HCT116 (cell line): ENCODE measurements around the gene KRTAP16-1. TPM values are rescaled to one million over a fixed set of nuclear protein-coding genes. Genes with fewer than 3 reads are reported as not detected.

ENCODE experiments used
- ATAC-seq: fragments of 200-7000 bp; cut with Tn5 transposase; 2 replicates; pipeline ENCODE4 v1.9.1; 2020; ENCODE audit warnings: mild to moderate bottlenecking, moderate library complexity
- BruUV-seq: library from RNA; stranded (reverse); fragments of 400-500 nt; replicated peaks from 2 replicates; lab custom pipeline; 2021; lab: Mats Ljungman, UMichigan
- CTCF ChIA-PET: fragments of 300-600 bp; sonication (Branson Sonifier 250); formaldehyde crosslinking; loops from one replicate; lab custom pipeline; 2021; ENCODE audit warnings: antibody characterized with exemption; lab: Charles Lee
- POLR2A ChIA-PET: fragments of 300-600, 350-600 bp; sonication (Branson Sonifier 250); formaldehyde crosslinking; loops from one replicate; lab custom pipeline; 2021; ENCODE audit warnings: antibody characterized with exemption; lab: Charles Lee
- RAD21 ChIA-PET, 2 experiments: fragments of 300-600 bp; sonication (Branson Sonifier 250); formaldehyde crosslinking; loops; one replicate each; lab custom pipeline; 2023; ENCODE audit warnings: low total read pairs in 2 of 2; ENCODE audit not compliant: uncharacterized antibody in 2 of 2, unreplicated experiment in 2 of 2, low non-redundant PET in 1 of 2; lab: Charles Lee
- DNase-seq: peaks from one replicate; pipeline ENCODE4 v3.0.0-alpha.2; 2010; ENCODE audit warnings: low read depth, low spot score
- H2AFZ ChIP-seq: fragments of 200-600 bp; shearing (Covaris generic), sonication (generic); 2 replicates; pipeline ENCODE4 v1.6.1; 2017; ENCODE audit warnings: low read depth, mixed run types, mixed read lengths, antibody characterized with exemption, low read length; ENCODE audit not compliant: poor library complexity, severe bottlenecking
- H3K27ac ChIP-seq: 2 replicates; pipeline ENCODE4 v1.5.1; 2012; ENCODE audit warnings: low read depth, low read length
- H3K27me3 ChIP-seq: fragments of 200-600 bp; sonication (generic); 2 replicates; pipeline ENCODE4 v1.6.1; 2016; ENCODE audit warnings: mixed run types, low read length, mixed read lengths; ENCODE audit not compliant: insufficient read depth
- H3K36me3 ChIP-seq, 2 experiments: fragments of 200-500 bp in 1 of 2; fragments of 200-600 bp in 1 of 2; sonication (Bioruptor generic) in 1 of 2; sonication (generic) in 1 of 2; 2 replicates each; pipeline versions ENCODE4 v1.5.1 to v1.6.1; 2014 to 2016; ENCODE audit warnings: low read length in 2 of 2, inconsistent platforms in 1 of 2, mixed read lengths in 1 of 2, mixed run types in 1 of 2; ENCODE audit not compliant: insufficient read depth in 2 of 2, control insufficient read depth in 1 of 2
- H3K4me1 ChIP-seq, 2 experiments: fragments of 200-600 bp in 1 of 2; sonication (generic) in 1 of 2; 2 replicates each; pipeline versions ENCODE4 v1.5.1 to v1.6.1; 2012 to 2017; ENCODE audit warnings: low read length in 2 of 2, inconsistent platforms in 1 of 2, mild to moderate bottlenecking in 1 of 2, mixed read lengths in 1 of 2, mixed run types in 1 of 2, moderate library complexity in 1 of 2; ENCODE audit not compliant: insufficient read depth in 2 of 2, control insufficient read depth in 1 of 2
- H3K4me2 ChIP-seq: fragments of 200-600 bp; sonication (generic); 2 replicates; pipeline ENCODE4 v1.6.1; 2017; ENCODE audit warnings: mixed run types, low read length, mixed read lengths
- H3K4me3 ChIP-seq, 2 experiments: fragments of 200-600 bp in 1 of 2; sonication (generic) in 1 of 2; replicated peaks in 1 of 2; 2 replicates each; pipeline ENCODE4 v1.5.1; 2011 to 2016; ENCODE audit warnings: low read length in 2 of 2, control low read depth in 1 of 2, low read depth in 1 of 2, mild to moderate bottlenecking in 1 of 2, mixed read lengths in 1 of 2, mixed run types in 1 of 2
- H3K79me2 ChIP-seq: fragments of 200-600 bp; sonication (generic); 2 replicates; pipeline ENCODE4 v1.6.1; 2017; ENCODE audit warnings: mild to moderate bottlenecking, mixed run types, low read length, moderate library complexity, mixed read lengths; ENCODE audit not compliant: insufficient read depth
- H3K9ac ChIP-seq: fragments of 200-600 bp; sonication (generic); 2 replicates; pipeline ENCODE4 v1.6.1; 2016; ENCODE audit warnings: low read length, mixed read lengths
- H3K9me2 ChIP-seq: fragments of 200-600 bp; sonication (generic), shearing (Covaris generic); 2 replicates; pipeline ENCODE4 v1.6.1; 2017; ENCODE audit warnings: mixed run types, mild to moderate bottlenecking, moderate library complexity; ENCODE audit not compliant: insufficient read depth
- H3K9me3 ChIP-seq, 2 experiments: fragments of 200-500 bp in 1 of 2; fragments of 200-600 bp in 1 of 2; sonication (Bioruptor generic) in 1 of 2; sonication (generic) in 1 of 2; 2 replicates each; pipeline ENCODE4 v1.6.1; 2014 to 2017; ENCODE audit warnings: low read length in 2 of 2, mixed read lengths in 2 of 2, inconsistent platforms in 1 of 2, low read depth in 1 of 2, mild to moderate bottlenecking in 1 of 2, mixed run types in 1 of 2, moderate library complexity in 1 of 2; ENCODE audit not compliant: control insufficient read depth in 1 of 2, insufficient read depth in 1 of 2
- H4K20me1 ChIP-seq: fragments of 200-600 bp; sonication (generic), shearing (Covaris generic); 2 replicates; pipeline ENCODE4 v1.6.1; 2017; ENCODE audit warnings: mixed run types, mild to moderate bottlenecking, moderate library complexity; ENCODE audit not compliant: insufficient read depth
- EZH2phosphoT487 ChIP-seq: fragments of 200-600 bp; IDR thresholded peaks from 2 replicates; pipeline ENCODE4 v1.6.1; 2018; ENCODE audit warnings: antibody characterized with exemption, borderline replicate concordance
- FOSL1 ChIP-seq: IDR thresholded peaks from 2 replicates; pipeline ENCODE4 v1.6.1; 2012; ENCODE audit warnings: low read depth
- RAD21 ChIP-seq: IDR thresholded peaks from 2 replicates; pipeline ENCODE4 v1.6.1; 2012; ENCODE audit warnings: low read depth, mild to moderate bottlenecking
- TCF7L2 ChIP-seq: IDR thresholded peaks from 2 replicates; pipeline ENCODE4 v1.7.0; 2011; ENCODE audit warnings: borderline replicate concordance, inconsistent platforms; ENCODE audit not compliant: insufficient read depth, insufficient read length; ENCODE audit errors: extremely low read depth
- YY1 ChIP-seq: IDR thresholded peaks from 2 replicates; pipeline ENCODE4 v1.6.1; 2011; ENCODE audit warnings: low read length, low read depth, moderate library complexity, mild to moderate bottlenecking; ENCODE audit not compliant: insufficient replicate concordance; ENCODE audit errors: extremely low read depth
- ZFX ChIP-seq: fragments of 450-650 bp; IDR thresholded peaks from 2 replicates; pipeline ENCODE4 v1.6.1; 2017
- intact Hi-C: fragments of 100-400 bp; cut with micrococcal nuclease; formaldehyde crosslinking; loops from 2 replicates; pipeline ENCODE4 v1.10.0; 2022
- total RNA-seq: library from RNA; stranded (reverse); gene quantifications from one replicate; pipeline ENCODE4 v1.2.1, GENCODE V29; 2021; ENCODE audit not compliant: unreplicated experiment
- TF ChIP-seq, protein P1 (sequence below): IDR thresholded peaks from 2 replicates; pipeline ENCODE4 v1.6.1; 2011; ENCODE audit warnings: mild to moderate bottlenecking, low read length, moderate library complexity; ENCODE audit not compliant: insufficient replicate concordance; ENCODE audit errors: extremely low read depth
- TF ChIP-seq, protein P2 (sequence below): IDR thresholded peaks from 2 replicates; pipeline ENCODE4 v1.6.1; 2012; ENCODE audit warnings: low read depth

The KRTAP16-1 gene
- total RNA-seq, 1 experiment from 2014 or later, result not detected

DNA sequence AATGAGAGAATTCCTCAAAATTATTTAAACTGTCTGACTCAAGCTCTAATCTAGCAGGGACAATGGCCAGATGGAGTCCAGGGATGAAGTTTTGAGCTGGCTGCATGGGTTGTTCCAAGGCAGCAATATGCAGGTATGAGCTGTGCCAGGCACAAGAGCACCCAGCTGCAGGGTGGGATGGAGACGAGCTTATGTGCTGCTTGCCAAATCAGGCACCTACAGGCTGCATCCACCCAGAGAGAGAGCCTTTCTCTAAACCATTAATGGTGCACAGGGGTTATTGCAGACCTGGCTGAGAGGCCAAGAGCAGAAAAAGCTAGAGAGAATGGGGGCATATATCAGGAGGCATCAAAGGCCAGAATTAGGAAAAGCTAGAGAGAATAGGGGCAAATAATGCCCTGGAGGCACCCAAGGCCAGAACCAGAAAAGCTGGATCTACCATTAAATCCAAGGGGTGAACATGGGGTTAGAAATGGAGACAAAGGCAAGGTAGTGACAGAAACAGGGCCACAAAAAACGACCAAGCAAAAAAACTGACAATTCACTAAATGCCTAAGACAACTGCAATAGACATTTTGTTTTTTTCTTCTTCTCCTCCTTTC, 30.6 kb upstream of the KRTAP16-1 start:
- Histone ChIP-seq H3K9me3 (peaks cover 3 to 9% of the 10 kb centered on the region in 2 experiments; a peak in 1 of 4 replicates), H3K4me2 (no peak overlapping the region), H3K27me3 (no peaks in the 10 kb centered on the region), H2AFZ (no peak overlapping the region), H3K4me1 (peaks cover 0 to 9% of the 10 kb centered on the region in 2 experiments; a peak in 1 of 4 replicates), H3K9ac (no peak overlapping the region), H4K20me1 (no peaks in the 10 kb centered on the region), H3K27ac (no peak overlapping the region), H3K4me3 (no peak overlapping the region), H3K9me2 (no peaks in the 10 kb centered on the region), H3K79me2 (no peaks in the 10 kb centered on the region), H3K36me3 (no peaks in the 10 kb centered on the region)
- RAD21 ChIA-PET, result interaction anchor here in 1 of 2 experiments (0.5 kb wide), 1 partner anchor 309 kb away, joined by 7 read pairs; no protein-coding TSS in a partner anchor
- intact Hi-C loops, result no loop called here
- BruUV-seq, result no TSS peak
- no peak for DNase-seq
- CTCF ChIA-PET, result no interaction called here
- no peak for TF ChIP-seq RAD21
- TF ChIP-seq FOSL1, result no peak
- TF ChIP-seq TCF7L2, result no peak
- TF ChIP-seq, protein P1, sequence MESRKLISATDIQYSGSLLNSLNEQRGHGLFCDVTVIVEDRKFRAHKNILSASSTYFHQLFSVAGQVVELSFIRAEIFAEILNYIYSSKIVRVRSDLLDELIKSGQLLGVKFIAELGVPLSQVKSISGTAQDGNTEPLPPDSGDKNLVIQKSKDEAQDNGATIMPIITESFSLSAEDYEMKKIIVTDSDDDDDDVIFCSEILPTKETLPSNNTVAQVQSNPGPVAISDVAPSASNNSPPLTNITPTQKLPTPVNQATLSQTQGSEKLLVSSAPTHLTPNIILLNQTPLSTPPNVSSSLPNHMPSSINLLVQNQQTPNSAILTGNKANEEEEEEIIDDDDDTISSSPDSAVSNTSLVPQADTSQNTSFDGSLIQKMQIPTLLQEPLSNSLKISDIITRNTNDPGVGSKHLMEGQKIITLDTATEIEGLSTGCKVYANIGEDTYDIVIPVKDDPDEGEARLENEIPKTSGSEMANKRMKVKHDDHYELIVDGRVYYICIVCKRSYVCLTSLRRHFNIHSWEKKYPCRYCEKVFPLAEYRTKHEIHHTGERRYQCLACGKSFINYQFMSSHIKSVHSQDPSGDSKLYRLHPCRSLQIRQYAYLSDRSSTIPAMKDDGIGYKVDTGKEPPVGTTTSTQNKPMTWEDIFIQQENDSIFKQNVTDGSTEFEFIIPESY, result no peak
- no peak for TF ChIP-seq YY1
- no peak for TF ChIP-seq ZFX
- TF ChIP-seq EZH2phosphoT487, result no peak
- TF ChIP-seq, protein P2, sequence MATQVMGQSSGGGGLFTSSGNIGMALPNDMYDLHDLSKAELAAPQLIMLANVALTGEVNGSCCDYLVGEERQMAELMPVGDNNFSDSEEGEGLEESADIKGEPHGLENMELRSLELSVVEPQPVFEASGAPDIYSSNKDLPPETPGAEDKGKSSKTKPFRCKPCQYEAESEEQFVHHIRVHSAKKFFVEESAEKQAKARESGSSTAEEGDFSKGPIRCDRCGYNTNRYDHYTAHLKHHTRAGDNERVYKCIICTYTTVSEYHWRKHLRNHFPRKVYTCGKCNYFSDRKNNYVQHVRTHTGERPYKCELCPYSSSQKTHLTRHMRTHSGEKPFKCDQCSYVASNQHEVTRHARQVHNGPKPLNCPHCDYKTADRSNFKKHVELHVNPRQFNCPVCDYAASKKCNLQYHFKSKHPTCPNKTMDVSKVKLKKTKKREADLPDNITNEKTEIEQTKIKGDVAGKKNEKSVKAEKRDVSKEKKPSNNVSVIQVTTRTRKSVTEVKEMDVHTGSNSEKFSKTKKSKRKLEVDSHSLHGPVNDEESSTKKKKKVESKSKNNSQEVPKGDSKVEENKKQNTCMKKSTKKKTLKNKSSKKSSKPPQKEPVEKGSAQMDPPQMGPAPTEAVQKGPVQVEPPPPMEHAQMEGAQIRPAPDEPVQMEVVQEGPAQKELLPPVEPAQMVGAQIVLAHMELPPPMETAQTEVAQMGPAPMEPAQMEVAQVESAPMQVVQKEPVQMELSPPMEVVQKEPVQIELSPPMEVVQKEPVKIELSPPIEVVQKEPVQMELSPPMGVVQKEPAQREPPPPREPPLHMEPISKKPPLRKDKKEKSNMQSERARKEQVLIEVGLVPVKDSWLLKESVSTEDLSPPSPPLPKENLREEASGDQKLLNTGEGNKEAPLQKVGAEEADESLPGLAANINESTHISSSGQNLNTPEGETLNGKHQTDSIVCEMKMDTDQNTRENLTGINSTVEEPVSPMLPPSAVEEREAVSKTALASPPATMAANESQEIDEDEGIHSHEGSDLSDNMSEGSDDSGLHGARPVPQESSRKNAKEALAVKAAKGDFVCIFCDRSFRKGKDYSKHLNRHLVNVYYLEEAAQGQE, result no peak
- POLR2A ChIA-PET, result no interaction called here
- ATAC-seq, result no peak
